Measurements from ENCODE around the gene KAT2B. TPM values are rescaled to one million over a fixed set of nuclear protein-coding genes. Genes with fewer than 3 reads are reported as not detected.

The KAT2B gene
- total RNA-seq, 1 experiment from 2014 or later = 9.8 TPM

GRCh38 chr3:20022954-20023622 is 17.2 kb upstream of the KAT2B start:
- BruUV-seq (replicated peaks) = no TSS peak
- no peaks in the 10 kb centered on the region for H3K4me1 ChIP-seq
- no peak overlapping the region for H3K4me3 ChIP-seq (ENCODE audit: low read depth, low read length)
- Mint-ChIP-seq H3K9me3 (ENCODE audit: unreplicated experiment) (no peaks in the 10 kb centered on the region), H3K4me1 (ENCODE audit: low read depth, unreplicated experiment) (no peaks in the 10 kb centered on the region), H3K4me3 (ENCODE audit: unreplicated experiment) (no peak overlapping the region), H3K36me3 (ENCODE audit: insufficient read depth, unreplicated experiment) (no peaks in the 10 kb centered on the region), H3K27ac (ENCODE audit: unreplicated experiment) (no peak overlapping the region), H3K27me3 (ENCODE audit: insufficient read depth, unreplicated experiment) (no peaks in the 10 kb centered on the region)
- CTCF ChIA-PET = no interaction called here
- intact Hi-C loops (cut with micrococcal nuclease; ENCODE audit: unreplicated experiment) = no loop called here
- no peak for TF ChIP-seq CTCF (IDR thresholded peaks at IDR 0.05; ENCODE audit: insufficient read depth in 1 of 2, low read depth in 1 of 2, low read length in 1 of 2, severe bottlenecking in 1 of 2, unreplicated experiment in 1 of 2)
- H3K36me3 ChIP-seq (ENCODE audit: control insufficient read depth, insufficient read depth, low read length) = no peaks in the 10 kb centered on the region
- POLR2A ChIA-PET = no interaction called here
- H3K27me3 ChIP-seq (replicated peaks; ENCODE audit: control insufficient read depth, insufficient read depth, low read length) = no peaks in the 10 kb centered on the region
- no peak for DNase-seq
- no peaks in the 10 kb centered on the region for H3K9me3 ChIP-seq

GRCh38 chr3:20023623-20024405 is 16.4 kb upstream of the KAT2B start:
- H3K4me3 ChIP-seq (ENCODE audit: low read depth, low read length) = no peak overlapping the region
- no peaks in the 10 kb centered on the region for H3K36me3 Mint-ChIP-seq (ENCODE audit: insufficient read depth, unreplicated experiment)
- H3K27me3 Mint-ChIP-seq (ENCODE audit: insufficient read depth, unreplicated experiment) = no peaks in the 10 kb centered on the region
- no peak overlapping the region for H3K27ac Mint-ChIP-seq (ENCODE audit: unreplicated experiment)
- POLR2A ChIA-PET = no interaction called here
- H3K4me1 ChIP-seq = no peaks in the 10 kb centered on the region
- CTCF ChIA-PET = no interaction called here
- no peaks in the 10 kb centered on the region for H3K27me3 ChIP-seq (replicated peaks; ENCODE audit: control insufficient read depth, insufficient read depth, low read length)
- H3K4me1 Mint-ChIP-seq (ENCODE audit: low read depth, unreplicated experiment) = no peaks in the 10 kb centered on the region
- H3K4me3 Mint-ChIP-seq (ENCODE audit: unreplicated experiment) = no peak overlapping the region
- intact Hi-C loops (cut with micrococcal nuclease; ENCODE audit: unreplicated experiment) = no loop called here
- no peak for DNase-seq
- H3K36me3 ChIP-seq (ENCODE audit: control insufficient read depth, insufficient read depth, low read length) = no peaks in the 10 kb centered on the region
- no peak for TF ChIP-seq CTCF (IDR thresholded peaks at IDR 0.05; ENCODE audit: insufficient read depth in 1 of 2, low read depth in 1 of 2, low read length in 1 of 2, severe bottlenecking in 1 of 2, unreplicated experiment in 1 of 2)
- H3K9me3 Mint-ChIP-seq (ENCODE audit: unreplicated experiment) = no peaks in the 10 kb centered on the region
- BruUV-seq (replicated peaks) = no TSS peak
- H3K9me3 ChIP-seq = no peaks in the 10 kb centered on the region

GRCh38 chr3:20027136-20027535 is 13.1 kb upstream of the KAT2B start:
- POLR2A ChIA-PET = interaction anchor here (0.6 kb wide), 1 partner anchor 159 kb away, joined by 6 read pairs; no protein-coding TSS in a partner anchor
- no peak overlapping the region for H3K4me3 Mint-ChIP-seq (ENCODE audit: unreplicated experiment)
- Histone ChIP-seq H3K4me1 (no peaks in the 10 kb centered on the region), H3K9me3 (no peaks in the 10 kb centered on the region), H3K4me3 (ENCODE audit: low read depth, low read length) (no peak overlapping the region), H3K27me3 (replicated peaks; ENCODE audit: control insufficient read depth, insufficient read depth, low read length) (no peaks in the 10 kb centered on the region), H3K36me3 (ENCODE audit: control insufficient read depth, insufficient read depth, low read length) (no peaks in the 10 kb centered on the region)
- H3K9me3 Mint-ChIP-seq (ENCODE audit: unreplicated experiment) = no peaks in the 10 kb centered on the region
- no peak overlapping the region for H3K27ac Mint-ChIP-seq (ENCODE audit: unreplicated experiment)
- H3K36me3 Mint-ChIP-seq (ENCODE audit: insufficient read depth, unreplicated experiment) = no peaks in the 10 kb centered on the region
- DNase-seq = no peak
- H3K4me1 Mint-ChIP-seq (ENCODE audit: low read depth, unreplicated experiment) = no peaks in the 10 kb centered on the region
- CTCF ChIA-PET = no interaction called here
- H3K27me3 Mint-ChIP-seq (ENCODE audit: insufficient read depth, unreplicated experiment) = no peaks in the 10 kb centered on the region
- TF ChIP-seq CTCF (IDR thresholded peaks at IDR 0.05; ENCODE audit: insufficient read depth in 1 of 2, low read depth in 1 of 2, low read length in 1 of 2, severe bottlenecking in 1 of 2, unreplicated experiment in 1 of 2) = no peak
- BruUV-seq (replicated peaks) = no TSS peak
- intact Hi-C loops (cut with micrococcal nuclease; ENCODE audit: unreplicated experiment) = no loop called here

All from Caco-2 (cell line).